HG03342 (cell line): ENCODE measurements around the gene FAM20B.
A peak's percentile ranks its signal among the peaks of the same experiment; 100 is the strongest.

Experiments
- ATAC-seq: cut with Tn5 transposase; IDR thresholded peaks from one replicate; pipeline ENCODE4 v1.9.1; 2021; ENCODE audit warnings: mild to moderate bottlenecking, moderate library complexity; ENCODE audit not compliant: unreplicated experiment

The FAM20B gene

DNA sequence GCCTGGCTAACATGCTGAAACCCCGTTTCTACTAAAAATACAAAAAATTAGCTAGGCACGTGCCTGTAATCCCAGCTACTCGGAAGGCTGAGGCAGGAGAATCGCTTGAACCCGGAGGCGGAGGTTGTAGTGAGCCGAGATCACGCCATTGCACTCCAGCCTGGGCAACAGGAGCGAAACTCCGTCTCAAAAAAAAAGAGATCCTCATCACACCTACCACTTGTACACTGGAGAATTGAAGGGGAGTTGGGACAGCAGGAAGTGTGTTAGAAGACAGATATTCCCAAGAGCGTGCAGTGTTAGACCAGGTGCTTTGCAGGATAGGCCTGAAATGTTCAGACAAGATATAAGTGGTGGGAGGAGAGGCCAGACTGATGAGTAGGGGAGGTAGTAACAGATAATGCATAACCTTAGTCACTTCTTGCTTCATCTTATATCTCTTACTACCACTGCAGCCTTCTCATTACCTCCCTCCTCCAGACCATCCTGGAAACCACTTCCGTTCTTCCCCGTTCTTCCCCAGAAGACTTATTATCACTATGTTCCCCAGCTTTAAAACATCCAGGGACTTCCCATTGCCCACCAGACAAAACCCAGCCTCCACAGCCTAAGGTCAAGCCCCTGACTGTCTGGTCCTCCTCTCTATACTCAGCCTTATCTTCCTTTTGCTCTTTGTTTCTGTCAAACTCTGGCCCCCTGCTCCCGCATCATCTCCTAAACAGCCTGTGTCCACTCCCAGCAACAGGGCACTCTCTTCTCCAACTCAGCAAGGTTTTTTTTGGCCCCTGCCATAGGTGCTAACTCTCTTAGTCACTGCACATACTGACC, 21.3 kb downstream of the FAM20B start:
- ATAC-seq = no peak

DNA sequence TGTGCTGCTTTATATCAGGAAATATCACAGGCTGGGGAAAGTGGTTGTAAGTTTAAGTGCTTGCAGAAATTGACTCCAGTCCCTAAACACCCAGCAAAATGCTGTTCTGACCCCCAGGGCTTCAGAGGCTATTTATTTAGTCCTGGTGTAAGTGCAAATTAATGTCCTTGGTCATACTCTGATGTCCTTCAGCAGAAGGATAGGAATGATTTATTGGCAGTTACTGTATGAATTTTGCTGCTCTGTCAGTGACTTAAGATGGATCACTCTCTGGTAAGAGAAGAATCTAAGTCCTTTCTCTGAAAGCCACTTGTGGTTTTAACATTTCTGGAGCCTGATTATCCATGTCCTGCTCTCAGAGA, 21.9 kb downstream of the FAM20B start:
- no peak for ATAC-seq

DNA sequence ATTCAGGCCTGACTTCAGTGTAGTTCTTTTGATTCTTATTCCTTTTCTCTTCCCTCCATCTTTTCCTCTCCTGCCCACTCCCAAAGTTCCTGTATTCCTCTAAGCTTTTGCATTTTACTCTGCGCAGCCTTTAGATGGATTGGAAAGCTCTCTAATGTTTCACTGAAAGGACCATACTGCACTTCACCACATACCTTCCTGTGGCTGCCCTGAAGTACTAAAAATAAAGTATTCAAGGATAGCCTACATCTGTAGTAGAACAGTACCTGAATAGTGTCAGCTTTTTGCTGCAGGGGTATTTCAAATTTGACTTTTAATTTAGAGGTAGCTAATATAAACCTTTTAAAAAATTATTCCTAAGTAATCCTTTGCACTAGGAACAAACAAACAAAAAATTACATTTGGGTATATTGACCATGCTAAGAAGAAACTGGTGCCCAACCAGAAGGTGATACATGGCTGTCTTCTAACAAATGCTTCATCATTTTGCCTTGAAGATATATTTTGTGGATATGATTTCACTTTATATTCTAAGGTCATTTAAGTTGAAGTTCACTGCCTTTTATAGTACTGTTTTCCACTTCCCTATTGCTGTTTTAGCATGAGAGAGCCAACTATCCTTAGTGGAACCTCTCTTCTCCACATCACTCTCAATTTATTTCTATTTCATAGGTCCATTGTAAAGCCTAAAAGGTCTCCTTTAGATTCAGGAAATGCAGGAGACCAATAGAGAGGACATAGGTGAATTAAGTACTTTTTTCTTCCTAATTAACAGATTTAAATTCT, 22.8 kb downstream of the FAM20B start:
- no peak for ATAC-seq

DNA sequence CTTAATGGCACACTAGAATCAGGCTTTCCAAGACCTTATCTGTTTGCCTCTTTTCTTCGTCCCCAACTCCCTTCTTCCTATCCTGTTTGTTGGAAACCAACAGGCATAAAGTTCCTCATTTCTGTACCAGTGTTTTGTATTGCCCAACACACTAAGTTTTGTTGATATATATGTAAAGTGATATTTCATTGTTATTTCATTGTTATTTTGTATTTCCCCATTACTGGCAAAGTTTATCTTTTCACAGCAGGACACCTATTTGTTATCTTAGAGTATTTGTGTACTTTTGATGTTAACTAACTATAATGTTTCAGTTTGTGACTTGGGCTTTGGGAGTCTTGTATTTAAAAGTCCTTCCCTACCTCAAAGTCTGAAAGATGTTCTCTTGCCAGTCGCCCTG, 27.1 kb downstream of the FAM20B start:
- no peak for ATAC-seq

DNA sequence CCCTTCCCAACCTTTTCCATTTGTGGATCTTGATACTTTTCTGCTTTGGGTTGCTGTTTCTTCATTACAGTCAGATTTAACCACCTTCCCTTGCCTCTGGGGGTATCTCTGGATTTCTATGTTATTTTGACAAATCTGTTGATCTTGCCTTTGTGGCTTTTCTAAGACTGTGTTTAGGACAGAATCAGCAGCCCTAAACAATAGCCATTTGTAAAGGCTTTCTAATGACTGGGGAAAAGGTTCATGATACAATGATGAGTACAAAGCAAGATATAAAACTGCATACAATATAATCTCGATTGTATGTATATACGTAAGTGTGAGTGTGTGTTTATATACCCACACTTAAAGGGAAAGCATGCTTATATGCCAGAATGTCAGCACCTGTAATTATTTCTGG, 27.8 kb downstream of the FAM20B start:
- ATAC-seq = no peak

DNA sequence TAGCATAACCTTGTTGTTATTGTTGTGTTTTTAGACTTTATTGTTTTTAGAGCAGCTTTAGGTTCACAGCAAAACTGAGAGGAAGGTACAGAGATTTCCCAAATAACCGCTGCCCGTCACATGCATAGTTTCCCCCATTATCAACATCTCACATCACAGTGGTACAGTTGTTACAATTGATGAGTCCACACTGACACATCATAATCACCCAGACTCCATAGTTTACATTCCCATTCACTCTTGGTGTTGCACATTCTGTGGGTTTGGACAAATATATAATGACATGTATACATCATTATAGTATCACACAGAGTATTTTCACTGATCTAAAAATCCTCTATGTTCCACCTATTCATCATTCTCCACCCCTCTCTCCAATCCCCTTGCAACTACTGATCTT, 30.2 kb downstream of the FAM20B start:
- ATAC-seq = no peak

DNA sequence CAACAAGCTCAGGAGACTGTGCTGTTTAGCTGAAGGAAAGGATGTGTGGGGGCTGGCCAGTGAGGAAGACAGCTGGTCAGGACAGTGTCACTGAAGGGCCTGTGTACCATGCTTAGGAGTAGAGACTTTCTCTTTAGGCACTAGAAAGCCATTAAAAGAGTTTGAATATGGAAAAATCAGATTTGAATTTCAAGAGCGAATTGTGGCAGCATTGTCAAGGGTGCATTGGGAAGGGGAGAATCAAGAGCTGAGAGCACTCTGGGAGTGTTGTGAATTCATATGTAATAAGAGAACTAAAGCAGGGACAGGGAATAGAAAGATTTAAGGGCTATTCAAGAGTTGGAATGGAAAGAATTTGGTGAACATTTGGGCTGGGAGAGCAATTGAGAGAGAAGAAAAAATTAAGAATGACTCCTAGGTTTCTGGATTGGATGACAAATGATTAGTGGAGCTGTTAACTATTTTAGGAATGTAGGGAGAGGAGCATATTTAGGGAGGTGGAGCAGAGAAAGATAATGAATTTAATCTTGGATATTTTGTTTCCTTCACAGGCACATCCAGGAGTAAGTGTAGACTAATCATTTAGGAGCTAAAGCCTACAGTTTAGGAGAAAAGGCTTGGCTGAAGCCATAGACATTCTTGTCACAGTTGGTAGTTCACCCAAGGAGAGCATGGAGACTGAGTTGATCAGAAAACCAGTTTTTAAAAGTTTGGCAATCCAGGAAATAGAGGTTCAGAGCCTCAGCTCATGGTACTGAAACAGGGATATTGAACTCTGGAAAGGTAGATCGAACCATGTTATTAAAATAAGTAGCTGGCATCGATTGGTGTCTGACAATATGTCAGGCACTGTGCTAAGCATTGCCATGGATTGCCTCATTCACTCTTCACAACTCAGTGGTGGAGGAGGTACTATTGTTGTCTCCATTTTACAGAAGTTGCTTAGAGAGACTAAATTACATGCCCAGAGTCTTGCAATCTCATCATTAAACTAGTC, 33.1 kb downstream of the FAM20B start:
- no peak for ATAC-seq

DNA sequence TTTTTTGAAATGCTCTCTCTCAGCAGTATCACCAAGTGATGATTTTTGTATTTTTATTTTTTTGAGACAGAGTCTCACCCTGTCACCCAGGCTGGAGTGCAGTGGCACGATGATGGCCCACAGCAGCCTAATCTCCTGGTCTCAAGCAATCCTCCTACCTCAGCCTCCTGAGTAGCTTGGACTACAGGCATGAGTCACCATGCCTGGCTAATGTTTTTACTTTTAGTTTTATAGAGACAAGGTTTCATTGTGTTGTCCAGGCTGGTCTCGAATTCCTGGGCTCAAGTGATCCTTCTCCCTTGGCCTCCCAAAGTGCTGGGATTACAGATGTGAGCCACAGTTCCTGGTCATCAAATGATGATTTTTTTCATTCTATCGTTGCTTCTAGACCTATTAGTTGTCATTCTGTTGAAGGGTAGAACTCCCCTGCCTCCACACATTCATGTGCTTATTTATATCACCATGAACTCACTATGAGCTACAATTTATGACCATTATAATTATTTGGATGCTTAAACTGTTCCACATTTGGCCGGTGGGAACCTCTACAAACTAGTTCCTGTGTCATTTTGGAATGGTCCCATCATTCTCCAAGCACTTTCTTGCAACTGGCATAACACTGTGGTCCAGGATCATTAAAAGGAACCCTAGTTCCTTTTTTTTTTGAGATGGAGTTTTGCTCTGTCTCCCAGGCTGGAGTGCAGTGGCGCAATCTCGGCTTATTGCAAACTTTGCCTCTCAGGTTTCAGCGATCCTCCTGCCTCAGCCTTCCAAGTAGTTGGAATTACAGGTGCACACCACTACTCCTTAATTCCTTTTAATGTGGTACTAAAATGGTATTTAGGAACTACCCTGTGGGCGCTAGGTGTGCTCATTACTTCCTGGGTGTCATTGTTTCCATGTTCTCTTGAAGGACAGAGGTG, 35.9 kb downstream of the FAM20B start:
- ATAC-seq = no peak

DNA sequence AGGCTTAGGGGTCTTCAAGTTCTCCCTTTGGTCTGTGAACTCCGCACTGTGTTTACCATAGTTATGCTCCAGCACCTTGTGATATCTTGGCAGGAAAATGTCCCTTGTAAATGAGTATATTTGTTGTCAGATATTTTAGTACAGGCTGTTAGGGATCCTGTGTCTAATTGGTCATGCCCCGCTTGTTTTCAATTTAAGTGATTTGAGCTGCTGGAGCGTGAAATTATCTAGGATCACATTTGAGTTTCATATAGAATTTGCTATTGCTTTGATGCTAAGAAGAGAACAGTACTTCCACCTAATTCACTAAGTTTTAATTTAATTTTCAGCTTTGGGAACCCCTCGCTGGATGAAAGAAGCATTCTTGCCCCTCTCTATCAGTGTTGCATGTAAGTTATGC, 40.8 kb downstream of the FAM20B start:
- no peak for ATAC-seq

DNA sequence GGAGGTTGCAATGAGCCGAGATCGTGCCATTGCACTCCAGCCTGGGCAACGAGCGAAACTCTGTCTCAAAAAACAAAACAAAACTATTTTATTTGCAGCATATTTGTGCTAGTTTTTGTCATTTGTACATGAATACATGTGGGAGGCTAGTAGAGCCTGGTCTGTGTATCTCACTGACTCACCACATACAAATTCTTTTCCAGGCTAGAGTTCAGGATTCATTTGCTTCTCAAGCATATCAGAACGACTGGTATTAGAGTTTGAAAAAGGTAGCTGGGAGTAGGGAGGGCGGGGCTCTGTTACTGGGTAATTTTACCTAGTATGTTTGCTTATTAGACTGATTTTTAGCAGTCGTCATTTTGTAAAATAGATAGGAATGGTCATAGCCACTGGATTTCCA, 51.7 kb downstream of the FAM20B start:
- ATAC-seq = no peak

DNA sequence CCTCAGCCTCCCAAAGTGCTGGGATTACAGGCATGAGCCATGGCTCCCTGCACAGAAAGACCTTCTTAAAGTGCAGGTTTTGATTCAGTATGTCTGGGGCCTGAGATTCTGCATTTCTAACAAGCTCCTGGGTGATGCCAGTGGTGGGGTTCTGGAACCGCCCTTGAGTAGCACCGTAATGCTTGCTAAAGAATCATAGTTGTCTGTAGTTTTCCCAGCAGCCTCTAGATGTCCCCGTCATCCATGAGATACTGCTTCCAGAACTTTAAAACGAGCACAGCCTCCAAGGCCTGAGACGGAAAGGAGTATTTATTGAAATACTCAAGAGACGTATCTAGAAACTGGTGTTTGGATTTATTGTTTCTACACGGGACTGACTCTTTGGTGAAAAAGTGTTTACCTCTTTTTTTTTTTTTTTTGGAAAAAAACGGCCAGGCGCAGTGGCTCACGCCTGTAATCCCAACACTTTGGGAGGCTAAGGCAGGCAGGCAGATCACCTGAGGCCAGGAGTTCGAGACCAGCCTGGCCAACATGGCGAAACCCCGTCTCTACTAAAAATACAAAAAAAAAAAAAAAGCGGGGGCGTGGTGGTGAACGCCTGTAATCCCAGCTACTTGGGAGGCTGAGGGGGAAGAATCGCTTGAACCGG, 53.5 kb downstream of the FAM20B start:
- peak; percentile 14 for ATAC-seq

DNA sequence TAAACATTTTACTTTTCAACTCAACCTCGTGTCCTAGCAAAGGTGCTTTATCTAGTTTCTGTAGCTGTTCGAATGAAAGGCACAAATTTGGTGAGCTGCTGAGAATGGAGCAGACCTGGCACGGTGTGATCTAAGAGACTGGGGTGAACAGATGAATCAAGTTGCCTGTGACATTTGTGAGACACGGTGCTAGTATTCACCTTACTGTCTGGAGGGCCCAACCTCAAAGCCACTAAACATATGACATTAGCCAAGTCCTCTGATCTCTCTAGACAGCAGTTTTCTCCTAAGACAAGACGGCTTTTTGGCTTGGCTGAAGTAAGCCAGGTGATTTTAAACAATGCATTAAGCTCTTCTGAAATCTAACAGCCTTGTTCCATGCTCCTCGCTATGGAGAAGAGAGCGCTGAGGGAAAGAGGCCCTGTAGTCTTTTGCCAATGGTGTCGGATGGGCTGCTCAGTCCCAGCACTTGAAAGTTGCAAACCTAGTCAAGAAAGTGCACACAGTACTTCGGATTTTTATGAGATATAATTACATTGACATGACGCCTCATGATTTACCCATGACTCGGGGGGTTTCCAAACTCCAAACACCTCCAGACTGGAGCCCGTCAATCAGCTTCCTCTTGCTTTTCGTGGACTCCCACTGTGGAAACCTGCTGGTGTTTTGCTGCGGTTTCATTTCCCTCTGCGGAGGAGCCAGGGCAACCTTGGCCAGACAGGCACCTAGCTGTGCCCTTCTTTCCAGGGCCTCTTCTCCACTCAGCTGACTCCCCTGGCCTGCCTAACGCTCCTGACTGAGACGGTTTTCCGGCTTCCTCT, 55.4 kb downstream of the FAM20B start:
- no peak for ATAC-seq

DNA sequence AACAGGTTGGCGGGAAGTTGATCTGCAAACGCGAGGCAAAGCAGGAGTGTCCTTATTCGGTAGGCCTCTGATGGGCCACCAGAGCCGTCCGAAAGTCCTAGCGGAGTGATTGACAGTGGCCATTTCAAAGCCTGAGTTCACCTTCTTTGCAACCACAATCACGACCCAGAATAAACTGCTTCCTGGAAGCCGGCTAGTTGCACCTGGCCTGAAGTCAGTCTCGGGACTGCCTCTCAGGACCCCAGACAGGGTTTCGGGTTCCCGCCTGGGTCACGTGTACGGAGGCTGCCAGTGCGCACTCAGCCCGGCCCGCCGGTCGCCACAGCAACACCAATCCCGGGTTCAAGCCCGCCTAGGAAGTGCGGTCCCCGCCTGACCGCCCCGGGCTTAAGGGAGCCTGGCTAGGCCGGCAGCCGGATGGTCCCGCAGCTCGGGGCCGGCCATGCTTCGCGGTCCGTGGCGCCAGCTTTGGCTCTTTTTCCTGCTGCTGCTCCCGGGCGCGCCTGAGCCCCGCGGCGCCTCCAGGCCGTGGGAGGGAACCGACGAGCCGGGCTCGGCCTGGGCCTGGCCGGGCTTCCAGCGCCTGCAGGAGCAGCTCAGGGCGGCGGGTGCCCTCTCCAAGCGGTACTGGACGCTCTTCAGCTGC, 56.1 kb downstream of the FAM20B start, which contains the start of gene TOR3A:
Gene TOR3A, plus strand, starts transcription at position 384 of the 646 bp plus-strand sequence. Its CDS starts 59 bp downstream, at position 443.
- peak; percentile 80 for ATAC-seq

DNA sequence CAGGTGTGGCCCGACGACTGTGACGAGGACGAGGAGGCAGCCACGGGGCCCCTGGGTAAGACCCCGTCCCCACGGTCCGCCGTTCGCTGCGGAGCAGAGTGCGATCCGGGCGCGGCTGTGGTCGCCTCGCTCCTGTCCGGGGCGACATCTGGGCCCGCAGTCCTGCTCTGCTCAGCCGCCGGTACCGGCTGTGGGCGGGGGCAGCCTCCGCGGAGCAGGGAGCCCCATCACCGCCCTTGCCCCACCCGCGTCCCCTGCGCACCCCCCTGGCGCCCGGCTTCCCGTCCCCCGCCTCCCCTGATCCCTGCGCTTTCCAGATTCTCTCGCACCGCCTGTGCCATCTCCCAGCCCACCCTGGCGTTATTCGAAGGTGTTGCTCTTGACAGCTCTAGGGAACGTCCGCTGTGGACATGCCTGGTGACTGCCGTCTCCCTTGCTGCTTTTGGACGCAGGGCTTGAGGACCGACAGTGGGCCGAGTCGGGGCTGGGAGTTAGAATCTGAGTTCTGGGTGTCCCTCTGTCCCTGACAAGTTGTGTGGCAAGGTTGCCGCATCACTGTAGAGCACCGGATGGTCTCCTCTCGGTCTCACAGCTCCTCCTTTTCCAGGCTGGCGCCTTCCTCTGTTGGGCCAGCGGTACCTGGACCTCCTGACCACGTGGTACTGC, 56.8 kb downstream of the FAM20B start:
- peak; percentile 11 for ATAC-seq

DNA sequence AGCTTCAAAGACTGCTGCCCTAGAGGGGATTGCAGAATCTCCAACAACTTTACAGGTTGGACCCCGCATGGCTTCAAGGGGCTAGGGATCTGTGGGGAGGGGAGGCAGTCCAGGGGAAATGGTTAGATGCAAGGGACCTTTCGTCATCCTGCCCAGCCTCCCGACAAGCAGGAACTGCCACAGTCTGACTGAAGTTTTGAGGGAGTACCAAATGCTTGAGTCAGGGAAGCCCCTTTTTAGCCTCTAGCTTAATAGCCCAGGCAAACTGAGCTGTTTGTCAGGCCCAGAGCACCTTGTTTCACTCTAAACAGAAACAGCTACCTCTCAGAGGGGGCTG, 57.3 kb downstream of the FAM20B start:
- ATAC-seq = no peak

DNA sequence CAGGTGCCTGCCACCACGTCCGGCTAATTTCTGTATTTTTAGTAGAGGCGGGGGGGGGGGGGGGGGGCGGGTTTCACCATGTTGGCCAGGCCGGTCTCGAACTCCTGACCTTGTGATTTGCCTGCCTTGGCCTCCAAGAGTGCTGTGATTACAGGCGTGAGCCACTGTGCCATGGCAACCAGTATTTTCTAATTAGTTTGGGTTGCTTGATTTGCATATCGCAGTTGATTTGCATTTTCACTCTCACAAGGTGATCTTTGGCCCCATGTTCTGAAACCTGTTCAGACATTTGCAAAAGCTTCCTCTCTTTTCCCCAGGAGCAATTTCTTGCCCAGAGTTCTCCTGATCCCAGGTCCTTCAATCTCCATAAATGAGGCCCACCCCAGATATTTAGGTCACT, 57.8 kb downstream of the FAM20B start:
- ATAC-seq = no peak

DNA sequence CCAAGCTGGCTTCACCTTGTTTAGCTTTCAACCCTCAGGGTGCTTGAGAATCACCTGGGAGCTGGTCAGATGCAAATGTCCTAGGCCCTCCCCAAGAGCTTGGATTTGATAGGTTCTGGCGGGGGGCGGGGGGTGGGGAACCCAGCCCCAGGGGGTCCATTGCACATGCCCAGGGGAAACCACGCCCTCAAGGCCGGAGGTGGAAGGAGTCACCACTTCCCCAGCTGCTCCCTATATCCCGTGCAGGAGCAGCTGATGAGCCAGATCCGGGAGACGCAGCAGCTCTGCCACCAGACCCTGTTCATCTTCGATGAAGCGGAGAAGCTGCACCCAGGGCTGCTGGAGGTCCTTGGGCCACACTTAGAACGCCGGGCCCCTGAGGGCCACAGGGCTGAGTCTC, 62.0 kb downstream of the FAM20B start:
- ATAC-seq = no peak
